Hepatocyte (in vitro differentiated cells): Measurements from ENCODE around the gene ADGRL1. TPM values are rescaled to one million over a fixed set of nuclear protein-coding genes. Genes with fewer than 3 reads are reported as not detected.

Experiments used
- DNase-seq: peaks from one replicate; pipeline ENCODE4 v3.0.0-alpha.2; 2016; ENCODE audit warnings: low spot score
- H2AFZ ChIP-seq: fragments of 200-600 bp; sonication (generic); 2 replicates; pipeline ENCODE4 v1.6.0; 2016; ENCODE audit warnings: antibody characterized with exemption, mild to moderate bottlenecking
- H3K27ac ChIP-seq: fragments of 200-600 bp; sonication (generic); 2 replicates; pipeline ENCODE4 v1.5.1; 2016; ENCODE audit warnings: mild to moderate bottlenecking
- H3K27me3 ChIP-seq: fragments of 200-600 bp; sonication (generic); 2 replicates; pipeline ENCODE4 v1.6.1; 2016
- H3K36me3 ChIP-seq: fragments of 200-600 bp; sonication (generic); replicated peaks from 2 replicates; pipeline ENCODE4 v1.5.1; 2016; ENCODE audit warnings: low read depth; ENCODE audit not compliant: insufficient read depth
- H3K4me1 ChIP-seq: fragments of 200-600 bp; sonication (generic); 2 replicates; pipeline ENCODE4 v1.5.1; 2016; ENCODE audit warnings: mild to moderate bottlenecking, moderate library complexity; ENCODE audit not compliant: insufficient read depth
- H3K4me2 ChIP-seq: fragments of 200-600 bp; sonication (generic); 2 replicates; pipeline ENCODE4 v1.6.0; 2016
- H3K4me3 ChIP-seq: fragments of 200-600 bp; sonication (generic); 2 replicates; pipeline ENCODE4 v1.5.1; 2016; ENCODE audit warnings: mild to moderate bottlenecking
- H3K79me2 ChIP-seq: fragments of 200-600 bp; sonication (generic); 2 replicates; pipeline ENCODE4 v1.6.0; 2017; ENCODE audit warnings: mild to moderate bottlenecking
- H3K9me2 ChIP-seq: fragments of 200-600 bp; sonication (generic); replicated peaks from 2 replicates; pipeline ENCODE4 v1.6.0; 2017; ENCODE audit warnings: mild to moderate bottlenecking; ENCODE audit not compliant: insufficient read depth
- H3K9me3 ChIP-seq: fragments of 200-600 bp; sonication (generic); 2 replicates; pipeline ENCODE4 v1.5.1; 2016; ENCODE audit warnings: low read depth, mild to moderate bottlenecking
- H4K20me1 ChIP-seq: fragments of 200-600 bp; sonication (generic); 2 replicates; pipeline ENCODE4 v1.6.0; 2016; ENCODE audit warnings: mild to moderate bottlenecking; ENCODE audit not compliant: insufficient read depth, poor library complexity, severe bottlenecking
- EZH2 ChIP-seq: fragments of 200-600 bp; sonication (generic); IDR thresholded peaks from 2 replicates; pipeline ENCODE4 v1.6.1; 2016; ENCODE audit warnings: antibody characterized with exemption, mild to moderate bottlenecking, borderline replicate concordance
- EZH2phosphoT487 ChIP-seq: fragments of 200-600 bp; sonication (generic); IDR thresholded peaks from one replicate; pipeline ENCODE4 v1.6.1; 2018; ENCODE audit warnings: antibody characterized with exemption, mild to moderate bottlenecking, low read depth, moderate library complexity; ENCODE audit not compliant: unreplicated experiment, severe bottlenecking
- whole genome bisulfite sequencing: methylation state at CpG from one replicate; pipeline ENCODE4 v1.1.6; 2016; ENCODE audit warnings: low lambda C conversion rate; ENCODE audit errors: missing lambda C conversion rate; 5-methylcytosine and 5-hydroxymethylcytosine counted together
- polyA plus RNA-seq: library from polyadenylated mRNA; unstranded; fragments of >200 nt; fragmentation: Nextera tagmentation; extraction: Ambion mirVana; gene quantifications from 2 replicates; pipeline ENCODE4 v1.2.1, GENCODE V29; 2016
- total RNA-seq: library from RNA; depleted of rRNA; stranded (reverse); fragments of >200 nt; gene quantifications from 2 replicates; pipeline ENCODE4 v1.2.3, GENCODE V29; 2014
- TF ChIP-seq, protein P1 (sequence below): fragments of 200-600 bp; sonication (generic); IDR thresholded peaks from 2 replicates; pipeline ENCODE4 v1.5.1; 2016; ENCODE audit warnings: antibody characterized with exemption, mild to moderate bottlenecking; ENCODE audit not compliant: poor library complexity

Gene ADGRL1
- total and polyA plus RNA-seq, 2 experiments from 2014 or later: 11.5 to 11.9 TPM

- Histone ChIP-seq H3K4me1 (peaks cover 13% of the 10 kb centered on the region), H3K27me3 (no peaks in the 10 kb centered on the region), H3K4me2 (peak within 1 kb of the TSS; percentile 86), H3K79me2 (peaks cover 16% of the 10 kb centered on the region), H3K9me2 (no peaks in the 10 kb centered on the region), H3K9me3 (no peaks in the 10 kb centered on the region), H3K4me3 (peak within 1 kb of the TSS; percentile 17), H4K20me1 (no peaks in the 10 kb centered on the region), H3K27ac (peak within 1 kb of the TSS; percentile 89), H3K36me3 (no peaks in the 10 kb centered on the region), H2AFZ (peak within 1 kb of the TSS; percentile 34)
- under 1% methylated on average over 68 of the region's 78 CpGs for WGBS
- DNase-seq: peak; percentile 100
- TF ChIP-seq, protein P1, sequence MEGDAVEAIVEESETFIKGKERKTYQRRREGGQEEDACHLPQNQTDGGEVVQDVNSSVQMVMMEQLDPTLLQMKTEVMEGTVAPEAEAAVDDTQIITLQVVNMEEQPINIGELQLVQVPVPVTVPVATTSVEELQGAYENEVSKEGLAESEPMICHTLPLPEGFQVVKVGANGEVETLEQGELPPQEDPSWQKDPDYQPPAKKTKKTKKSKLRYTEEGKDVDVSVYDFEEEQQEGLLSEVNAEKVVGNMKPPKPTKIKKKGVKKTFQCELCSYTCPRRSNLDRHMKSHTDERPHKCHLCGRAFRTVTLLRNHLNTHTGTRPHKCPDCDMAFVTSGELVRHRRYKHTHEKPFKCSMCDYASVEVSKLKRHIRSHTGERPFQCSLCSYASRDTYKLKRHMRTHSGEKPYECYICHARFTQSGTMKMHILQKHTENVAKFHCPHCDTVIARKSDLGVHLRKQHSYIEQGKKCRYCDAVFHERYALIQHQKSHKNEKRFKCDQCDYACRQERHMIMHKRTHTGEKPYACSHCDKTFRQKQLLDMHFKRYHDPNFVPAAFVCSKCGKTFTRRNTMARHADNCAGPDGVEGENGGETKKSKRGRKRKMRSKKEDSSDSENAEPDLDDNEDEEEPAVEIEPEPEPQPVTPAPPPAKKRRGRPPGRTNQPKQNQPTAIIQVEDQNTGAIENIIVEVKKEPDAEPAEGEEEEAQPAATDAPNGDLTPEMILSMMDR: peak; percentile 95
- no peak for TF ChIP-seq EZH2phosphoT487
- no peak for TF ChIP-seq EZH2
These were observed 69.3 kb downstream of the ADGRL1 start, which contains the start of gene ASF1B for GRCh38 chr19:14136509-14137281. Gene ASF1B (minus strand): TSS chr19:14136589. CDS start chr19:14136456, 133 bp downstream.

- H4K20me1 ChIP-seq: no peaks in the 10 kb centered on the region
- TF ChIP-seq EZH2 (no peak), EZH2phosphoT487 (no peak)
- TF ChIP-seq, protein P1: no peak
- no peak overlapping the region for H2AFZ ChIP-seq
- WGBS: 0% methylated on average over 5 of the region's 38 CpGs
- H3K4me3 ChIP-seq: peak overlapping the region; percentile 5
- no peaks in the 10 kb centered on the region for H3K27me3 ChIP-seq
- no peaks in the 10 kb centered on the region for H3K36me3 ChIP-seq
- H3K9me2 ChIP-seq: no peaks in the 10 kb centered on the region
- no peak overlapping the region for H3K27ac ChIP-seq
- peak overlapping the region; percentile 83 for H3K4me2 ChIP-seq
- H3K4me1 ChIP-seq: peaks cover 13% of the 10 kb centered on the region
- no peak for DNase-seq
- no peaks in the 10 kb centered on the region for H3K9me3 ChIP-seq
- peaks cover 14% of the 10 kb centered on the region for H3K79me2 ChIP-seq
These were observed 69.9 kb downstream of the ADGRL1 start for GRCh38 chr19:14135985-14136508.

DNA sequence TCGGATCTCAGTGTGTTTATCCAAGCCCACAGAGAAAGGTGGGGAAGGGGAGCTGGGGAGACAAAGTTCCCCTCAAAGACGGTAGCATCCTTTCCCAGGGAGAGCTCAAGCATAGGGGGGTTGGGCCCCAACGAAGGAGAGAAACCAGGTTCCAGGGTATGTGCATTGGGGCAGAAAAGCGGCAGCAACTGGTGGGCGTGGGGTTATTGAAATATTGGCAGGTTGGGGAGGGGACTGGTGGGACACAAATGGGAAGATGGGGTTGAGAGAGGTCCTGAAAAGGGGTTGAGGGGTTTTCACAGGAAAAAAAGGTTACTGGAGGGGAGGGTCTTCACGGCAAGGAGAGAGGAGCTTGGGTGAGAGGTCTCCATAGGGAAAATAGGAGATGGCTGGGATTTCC lies 70.6 kb downstream of the ADGRL1 start:
- no peak overlapping the region for H2AFZ ChIP-seq
- H3K9me2 ChIP-seq: no peaks in the 10 kb centered on the region
- H3K9me3 ChIP-seq: no peaks in the 10 kb centered on the region
- no peak for DNase-seq
- H3K36me3 ChIP-seq: no peaks in the 10 kb centered on the region
- H3K27ac ChIP-seq: no peak overlapping the region
- peaks cover 13% of the 10 kb centered on the region for H3K4me1 ChIP-seq
- 67% methylated on average over 6 of the region's 6 CpGs for WGBS
- H3K4me3 ChIP-seq: no peak overlapping the region
- H3K4me2 ChIP-seq: peak overlapping the region; percentile 83
- no peaks in the 10 kb centered on the region for H4K20me1 ChIP-seq
- no peaks in the 10 kb centered on the region for H3K27me3 ChIP-seq
- peaks cover 13% of the 10 kb centered on the region for H3K79me2 ChIP-seq
- TF ChIP-seq EZH2phosphoT487 (no peak), EZH2 (no peak)
- TF ChIP-seq, protein P1: no peak
